Loucy (cell line): Measurements from ENCODE around the gene TEX19.

Experiments used
- H2AFZ ChIP-seq: fragments of 200-600 bp; sonication (generic); 2 replicates; pipeline ENCODE4 v1.6.0; 2016; ENCODE audit warnings: antibody characterized with exemption, mild to moderate bottlenecking, low read length, moderate library complexity
- H3F3A ChIP-seq: fragments of 200-600 bp; 2 replicates; pipeline ENCODE4 v1.6.0; 2016; ENCODE audit warnings: antibody characterized with exemption, low read depth, mild to moderate bottlenecking
- H3K27me3 ChIP-seq: fragments of 200-600 bp; sonication (generic); 2 replicates; pipeline ENCODE4 v1.6.1; 2014; ENCODE audit warnings: low read length, mild to moderate bottlenecking; ENCODE audit not compliant: insufficient read depth, poor library complexity, severe bottlenecking
- H3K36me3 ChIP-seq: fragments of 200-600 bp; sonication (generic); 2 replicates; pipeline ENCODE4 v1.6.1; 2016; ENCODE audit warnings: low read length; ENCODE audit not compliant: insufficient read depth
- H3K4me1 ChIP-seq: fragments of 200-600 bp; sonication (generic); 2 replicates; pipeline ENCODE4 v1.5.1; 2014; ENCODE audit warnings: low read length, mild to moderate bottlenecking; ENCODE audit not compliant: insufficient read depth, poor library complexity, severe bottlenecking
- H3K4me2 ChIP-seq: fragments of 200-600 bp; sonication (generic); 2 replicates; pipeline ENCODE4 v1.6.0; 2014; ENCODE audit warnings: antibody characterized with exemption, low read length, low read depth, mild to moderate bottlenecking; ENCODE audit not compliant: poor library complexity, severe bottlenecking
- H3K4me3 ChIP-seq: fragments of 200-600 bp; sonication (generic); 2 replicates; pipeline ENCODE4 v1.5.1; 2014; ENCODE audit warnings: low read length, mild to moderate bottlenecking, mixed read lengths; ENCODE audit not compliant: poor library complexity, severe bottlenecking
- H3K79me2 ChIP-seq: fragments of 200-600 bp; sonication (generic); 2 replicates; pipeline ENCODE4 v1.6.1; 2014; ENCODE audit warnings: low read length; ENCODE audit not compliant: insufficient read depth
- H3K9ac ChIP-seq: fragments of 200-600 bp; sonication (generic); 2 replicates; pipeline ENCODE4 v1.6.0; 2014; ENCODE audit warnings: mild to moderate bottlenecking, low read depth, low read length, moderate library complexity; ENCODE audit not compliant: poor library complexity, severe bottlenecking
- H3K9me2 ChIP-seq: fragments of 200-600 bp; sonication (generic); replicated peaks from 2 replicates; pipeline ENCODE4 v1.6.1; 2016; ENCODE audit warnings: low read depth, low read length, mixed read lengths
- H3K9me3 ChIP-seq: fragments of 200-600 bp; sonication (generic); 2 replicates; pipeline ENCODE4 v1.6.1; 2014; ENCODE audit warnings: mild to moderate bottlenecking, antibody characterized with exemption, low read length, low read depth; ENCODE audit not compliant: insufficient read depth
- H4K20me1 ChIP-seq: fragments of 200-600 bp; sonication (generic); 2 replicates; pipeline ENCODE4 v1.6.0; 2014; ENCODE audit warnings: antibody characterized with exemption, low read length, mild to moderate bottlenecking; ENCODE audit not compliant: insufficient read depth, poor library complexity, severe bottlenecking
- CTCF ChIP-seq: fragments of 200-600 bp; sonication (generic); conservative IDR thresholded peaks from 2 replicates; pipeline ENCODE4 v1.5.1; 2014; ENCODE audit warnings: mild to moderate bottlenecking, antibody characterized with exemption, low read length
- EZH2phosphoT487 ChIP-seq: fragments of 200-600 bp; IDR thresholded peaks from 2 replicates; pipeline ENCODE4 v1.6.1; 2018; ENCODE audit warnings: antibody characterized with exemption, mild to moderate bottlenecking, moderate library complexity, borderline replicate concordance

TEX19 gene

GRCh38 chr17:82367724-82368524, 8.9 kb downstream of the TEX19 start:
- peak overlapping the region; percentile 84 for H3K4me2 ChIP-seq
- no peak overlapping the region for H2AFZ ChIP-seq
- peak overlapping the region; percentile 83 for H3K4me3 ChIP-seq

GRCh38 chr17:82369211-82369610, 10.2 kb downstream of the TEX19 start:
- Histone ChIP-seq H3F3A (peaks cover 16% of the 10 kb centered on the region), H3K79me2 (peaks cover 11% of the 10 kb centered on the region), H3K27me3 (no peaks in the 10 kb centered on the region), H3K9me3 (no peaks in the 10 kb centered on the region), H4K20me1 (no peaks in the 10 kb centered on the region), H3K9me2 (no peaks in the 10 kb centered on the region), H3K4me1 (peaks cover 37% of the 10 kb centered on the region), H3K4me2 (peak overlapping the region; percentile 7), H2AFZ (no peak overlapping the region), H3K9ac (peak overlapping the region; percentile 49), H3K36me3 (no peaks in the 10 kb centered on the region), H3K4me3 (no peak overlapping the region)
- TF ChIP-seq CTCF: no peak
- no peak for TF ChIP-seq EZH2phosphoT487

More at GRCh38 chr17:82367724-82368524, 8.9 kb downstream of the TEX19 start:
- H3K9ac ChIP-seq: peak overlapping the region; percentile 97
- TF ChIP-seq CTCF (no peak), EZH2phosphoT487 (no peak)
- H3K9me2 ChIP-seq: no peaks in the 10 kb centered on the region
- peaks cover 11% of the 10 kb centered on the region for H3K79me2 ChIP-seq
- no peaks in the 10 kb centered on the region for H3K27me3 ChIP-seq
- H3K9me3 ChIP-seq: no peaks in the 10 kb centered on the region
- no peaks in the 10 kb centered on the region for H3K36me3 ChIP-seq
- H3F3A ChIP-seq: peaks cover 16% of the 10 kb centered on the region
- peaks cover 45% of the 10 kb centered on the region for H3K4me1 ChIP-seq
- no peaks in the 10 kb centered on the region for H4K20me1 ChIP-seq

- H3K9ac ChIP-seq: no peak overlapping the region
- no peak overlapping the region for H3K4me2 ChIP-seq
- no peaks in the 10 kb centered on the region for H3K9me2 ChIP-seq
- peaks cover 30% of the 10 kb centered on the region for H3K4me1 ChIP-seq
- H3K79me2 ChIP-seq: peaks cover 11% of the 10 kb centered on the region
- H3F3A ChIP-seq: peaks cover 16% of the 10 kb centered on the region
- H3K9me3 ChIP-seq: no peaks in the 10 kb centered on the region
- H3K4me3 ChIP-seq: no peak overlapping the region
- TF ChIP-seq CTCF (no peak), EZH2phosphoT487 (no peak)
- no peaks in the 10 kb centered on the region for H4K20me1 ChIP-seq
- no peaks in the 10 kb centered on the region for H3K36me3 ChIP-seq
- H2AFZ ChIP-seq: no peak overlapping the region
- H3K27me3 ChIP-seq: no peaks in the 10 kb centered on the region
Measured at GRCh38 chr17:82370471-82371332, 11.7 kb downstream of the TEX19 start.
